Measurements from ENCODE around the gene ZMYM4.

Gene ZMYM4

GRCh38 chr1:35426097-35426586, 157.6 kb downstream of the ZMYM4 start:
- no peak overlapping the region for H3K4me3 ChIP-seq (ENCODE audit: low read depth, low read length)
- no peak for DNase-seq (ENCODE audit: low read depth)
- no peak for TF ChIP-seq CTCF (IDR thresholded peaks at IDR 0.05; ENCODE audit: low read depth, low read length, missing control alignments)

GRCh38 chr1:35428360-35428759, 159.9 kb downstream of the ZMYM4 start:
- no peak for TF ChIP-seq CTCF (IDR thresholded peaks at IDR 0.05; ENCODE audit: low read depth, low read length, missing control alignments)
- no peak for DNase-seq (ENCODE audit: low read depth)
- H3K4me3 ChIP-seq (ENCODE audit: low read depth, low read length): no peak overlapping the region

GRCh38 chr1:35430762-35431161, 162.3 kb downstream of the ZMYM4 start:
- DNase-seq (ENCODE audit: low read depth): no peak
- TF ChIP-seq CTCF (IDR thresholded peaks at IDR 0.05; ENCODE audit: low read depth, low read length, missing control alignments): no peak
- H3K4me3 ChIP-seq (ENCODE audit: low read depth, low read length): no peak overlapping the region

DNA sequence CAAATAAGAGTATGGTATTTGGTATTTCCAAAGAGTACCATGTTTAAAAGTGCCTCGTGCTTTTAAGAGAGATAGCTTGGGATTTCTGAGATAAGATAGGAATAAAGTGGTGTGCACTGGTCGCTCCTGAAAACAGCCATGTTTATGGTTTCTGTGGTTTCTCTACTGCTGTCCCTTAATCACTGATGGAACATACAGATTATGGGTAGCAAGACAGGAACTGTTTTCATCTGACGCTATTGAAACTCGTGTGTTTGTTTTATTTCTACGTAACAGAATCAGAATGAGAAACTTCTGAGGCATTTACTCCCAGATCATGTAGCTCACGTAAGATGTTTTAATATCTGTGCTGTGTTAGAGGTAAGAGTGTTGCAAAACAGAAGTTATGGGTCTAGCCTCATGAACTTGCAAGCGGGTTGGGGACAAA, 162.7 kb downstream of the ZMYM4 start:
- DNase-seq (ENCODE audit: low read depth): no peak
- no peak overlapping the region for H3K4me3 ChIP-seq (ENCODE audit: low read depth, low read length)
- no peak for TF ChIP-seq CTCF (IDR thresholded peaks at IDR 0.05; ENCODE audit: low read depth, low read length, missing control alignments)

DNA sequence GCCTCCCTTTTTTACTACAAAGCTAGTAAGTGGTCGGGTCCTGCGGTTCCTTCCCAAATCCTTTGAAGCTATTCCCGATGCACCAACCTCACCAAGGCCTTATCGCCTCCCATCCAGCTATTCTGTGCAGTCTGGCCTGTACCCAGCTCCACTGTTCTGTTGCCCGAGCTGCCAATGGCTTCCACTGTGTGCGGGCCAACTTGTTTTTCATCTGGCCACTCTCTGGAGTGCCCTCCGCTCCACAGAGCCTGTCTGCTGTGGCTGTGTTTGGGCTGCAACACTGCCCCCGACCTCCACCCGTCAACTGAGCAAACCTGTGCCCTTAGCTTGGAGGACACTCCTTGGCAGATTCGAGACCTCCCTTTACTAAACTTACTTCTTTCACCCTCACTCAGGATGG, 163.7 kb downstream of the ZMYM4 start:
- no peak for TF ChIP-seq CTCF (IDR thresholded peaks at IDR 0.05; ENCODE audit: low read depth, low read length, missing control alignments)
- H3K4me3 ChIP-seq (ENCODE audit: low read depth, low read length): no peak overlapping the region
- no peak for DNase-seq (ENCODE audit: low read depth)

DNA sequence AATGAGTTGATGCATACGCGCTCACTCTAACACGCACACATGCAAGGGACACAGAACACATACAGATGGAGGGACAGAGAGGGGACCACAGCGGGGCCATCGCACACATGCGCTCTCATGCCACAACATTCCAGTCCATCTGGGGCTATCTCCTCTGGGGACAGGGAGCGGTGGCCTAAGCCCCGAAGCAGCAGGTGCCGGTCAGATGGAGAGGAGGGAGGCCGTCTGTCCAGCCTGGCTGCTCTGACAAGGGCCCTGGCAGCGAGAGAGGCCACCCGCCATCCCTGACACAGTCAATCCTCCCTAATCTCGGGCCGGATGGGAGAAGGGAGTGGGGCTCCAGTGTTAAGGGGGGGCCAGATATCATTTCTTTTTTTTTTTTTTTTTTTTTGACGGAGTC, 165.2 kb downstream of the ZMYM4 start:
- no peak overlapping the region for H3K4me3 ChIP-seq (ENCODE audit: low read depth, low read length)
- no peak for DNase-seq (ENCODE audit: low read depth)
- no peak for TF ChIP-seq CTCF (IDR thresholded peaks at IDR 0.05; ENCODE audit: low read depth, low read length, missing control alignments)

DNA sequence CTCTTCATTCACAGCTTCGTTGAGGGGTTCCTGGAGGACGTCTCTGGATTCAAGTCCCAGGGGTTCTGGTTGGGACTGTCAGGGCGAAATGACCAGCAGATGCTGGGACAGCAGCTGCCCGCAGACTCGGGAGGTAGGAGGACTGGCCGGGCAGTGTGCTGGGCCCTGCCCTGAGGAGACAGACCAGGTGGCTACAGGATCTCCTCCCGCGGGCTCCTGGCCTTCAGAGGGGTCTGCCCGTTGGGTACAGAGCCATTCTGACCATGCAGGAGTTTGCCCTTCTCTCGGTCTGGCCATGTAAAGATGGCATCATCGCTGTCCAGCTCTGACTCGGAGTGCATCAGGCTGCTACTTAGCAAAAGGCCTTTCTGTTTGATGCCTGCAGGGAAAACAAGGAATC, 166.2 kb downstream of the ZMYM4 start:
- no peak for DNase-seq (ENCODE audit: low read depth)
- H3K4me3 ChIP-seq (ENCODE audit: low read depth, low read length): no peak overlapping the region
- no peak for TF ChIP-seq CTCF (IDR thresholded peaks at IDR 0.05; ENCODE audit: low read depth, low read length, missing control alignments)
